GM23338 (cell line): Measurements from ENCODE around the gene GALNT13.

Experiments used
- CREB1 ChIP-seq: fragments of 250-450 bp; sonication (Bioruptor Pico); IDR thresholded peaks from 2 replicates; pipeline ENCODE4 v1.5.0; 2020; ENCODE audit warnings: low read depth, mild to moderate bottlenecking, moderate library complexity
- TF ChIP-seq, protein P1 (sequence below), 2 experiments: fragments of 200-600 bp in 1 of 2; sonication (generic) in 1 of 2; conservative IDR thresholded peaks; 2 replicates each; pipeline versions ENCODE4 v1.5.1 to v1.6.1; 2016 to 2017; ENCODE audit warnings: antibody characterized with exemption in 2 of 2, low read depth in 2 of 2, mild to moderate bottlenecking in 2 of 2, moderate library complexity in 1 of 2

DNA sequence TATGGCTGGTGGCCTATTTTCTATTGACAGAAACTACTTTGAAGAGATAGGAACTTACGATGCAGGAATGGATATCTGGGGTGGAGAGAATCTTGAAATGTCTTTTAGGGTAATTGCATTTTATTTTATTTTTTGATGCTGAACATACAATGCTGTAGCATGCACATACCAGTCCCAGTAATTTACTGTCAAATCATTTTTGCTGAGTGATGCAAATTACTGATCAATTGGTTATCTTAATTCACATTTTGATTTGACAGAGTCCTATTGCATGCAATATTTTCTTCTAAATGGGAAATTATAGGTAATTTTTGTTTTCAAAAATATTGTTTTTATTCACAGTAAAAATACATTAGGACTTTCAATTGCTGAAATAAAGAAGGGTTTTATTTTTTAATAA lies 387.3 kb downstream of the GALNT13 start:
- no peak for TF ChIP-seq CREB1 (CRISPR knock-in tag)
- TF ChIP-seq, protein P1, sequence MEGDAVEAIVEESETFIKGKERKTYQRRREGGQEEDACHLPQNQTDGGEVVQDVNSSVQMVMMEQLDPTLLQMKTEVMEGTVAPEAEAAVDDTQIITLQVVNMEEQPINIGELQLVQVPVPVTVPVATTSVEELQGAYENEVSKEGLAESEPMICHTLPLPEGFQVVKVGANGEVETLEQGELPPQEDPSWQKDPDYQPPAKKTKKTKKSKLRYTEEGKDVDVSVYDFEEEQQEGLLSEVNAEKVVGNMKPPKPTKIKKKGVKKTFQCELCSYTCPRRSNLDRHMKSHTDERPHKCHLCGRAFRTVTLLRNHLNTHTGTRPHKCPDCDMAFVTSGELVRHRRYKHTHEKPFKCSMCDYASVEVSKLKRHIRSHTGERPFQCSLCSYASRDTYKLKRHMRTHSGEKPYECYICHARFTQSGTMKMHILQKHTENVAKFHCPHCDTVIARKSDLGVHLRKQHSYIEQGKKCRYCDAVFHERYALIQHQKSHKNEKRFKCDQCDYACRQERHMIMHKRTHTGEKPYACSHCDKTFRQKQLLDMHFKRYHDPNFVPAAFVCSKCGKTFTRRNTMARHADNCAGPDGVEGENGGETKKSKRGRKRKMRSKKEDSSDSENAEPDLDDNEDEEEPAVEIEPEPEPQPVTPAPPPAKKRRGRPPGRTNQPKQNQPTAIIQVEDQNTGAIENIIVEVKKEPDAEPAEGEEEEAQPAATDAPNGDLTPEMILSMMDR (conservative IDR thresholded peaks at IDR 0.05; ENCODE audit: low read depth in 2 of 2) = no peak
